ENCODE data around the gene AAMP.

GRCh38 chr2:218284106-218284811, 14.3 kb upstream of the AAMP start:
- no peak for TF ChIP-seq EZH2phosphoT487 (conservative IDR thresholded peaks at IDR 0.05; ENCODE audit: low read length)
- TF ChIP-seq CTCF (IDR thresholded peaks at IDR 0.05; ENCODE audit: insufficient read depth, low read length, poor library complexity, severe bottlenecking) = no peak

Measured in SU-DHL-6 (cell line).